DMS153 treated with DMSO at 0.1 percent for 48 hours (cell line): ENCODE measurements around the gene IL1RAP.
"Not testable (repeated sequence)": the region's sequence is repeated elsewhere in the genome, so short reads cannot be mapped to it uniquely, and the experiment has no call there.

Source experiments
- DNase-seq: peaks from one replicate; lab custom pipeline; 2025; ENCODE audit not compliant: unreplicated experiment; lab: John Stamatoyannopoulos, UW

Gene IL1RAP

GRCh38 chr3:190505381-190506003 is 8.4 kb upstream of the IL1RAP start:
- no peak for DNase-seq

- DNase-seq, result no peak
Measured at GRCh38 chr3:190506271-190506670, 7.6 kb upstream of the IL1RAP start.

- no peak for DNase-seq
Measured at GRCh38 chr3:190512666-190513065, 1.2 kb upstream of the IL1RAP start.

- DNase-seq, result no peak
Measured at GRCh38 chr3:190514413-190515153, 698 bp downstream of the IL1RAP start.

- no peak for DNase-seq
Measured at GRCh38 chr3:190516416-190516815, 2.5 kb downstream of the IL1RAP start.

GRCh38 chr3:190517687-190518086 is 3.8 kb downstream of the IL1RAP start:
- DNase-seq, result no peak

GRCh38 chr3:190518531-190518930 is 4.6 kb downstream of the IL1RAP start:
- DNase-seq, result not testable (repeated sequence)

GRCh38 chr3:190519886-190520285 is 6.0 kb downstream of the IL1RAP start:
- DNase-seq, result no peak

GRCh38 chr3:190521998-190522397 is 8.1 kb downstream of the IL1RAP start:
- DNase-seq, result no peak

- DNase-seq, result no peak
Measured at GRCh38 chr3:190522621-190523222, 8.8 kb downstream of the IL1RAP start.

GRCh38 chr3:190524942-190525341 is 11.1 kb downstream of the IL1RAP start:
- DNase-seq, result no peak

GRCh38 chr3:190525634-190526033 is 11.7 kb downstream of the IL1RAP start:
- no peak for DNase-seq

GRCh38 chr3:190526787-190527762 is 13.2 kb downstream of the IL1RAP start:
- DNase-seq, result no peak

GRCh38 chr3:190528706-190529105 is 14.8 kb downstream of the IL1RAP start:
- no peak for DNase-seq

GRCh38 chr3:190531406-190531805 is 17.5 kb downstream of the IL1RAP start:
- DNase-seq, result no peak

- no peak for DNase-seq
Measured at GRCh38 chr3:190532731-190533203, 18.9 kb downstream of the IL1RAP start.

GRCh38 chr3:190533511-190534281 is 19.8 kb downstream of the IL1RAP start:
- DNase-seq, result no peak

- DNase-seq, result no peak
Measured at GRCh38 chr3:190534386-190534785, 20.5 kb downstream of the IL1RAP start.

GRCh38 chr3:190534986-190535385 is 21.1 kb downstream of the IL1RAP start:
- DNase-seq, result no peak

- no peak for DNase-seq
Measured at GRCh38 chr3:190537146-190537545, 23.3 kb downstream of the IL1RAP start.
